ENCODE results near the gene ORM1. TPM values are rescaled to one million over a fixed set of nuclear protein-coding genes. Genes with fewer than 3 reads are reported as not detected.

ORM1 gene
- total RNA-seq, 6 experiments from 2014 or later = 11,577 to 28,471 (median 22,756) TPM

- intact Hi-C loops (cut with DNase I) = no loop called here
- no peak for ATAC-seq
- Histone ChIP-seq H3K27ac (peak overlapping the region; percentile 34 to 82 (median 51)), H3K36me3 (peaks cover 0 to 21% (median 0%) of the 10 kb centered on the region in 4 donors), H3K4me1 (peaks cover 0 to 40% (median 20%) of the 10 kb centered on the region in 4 donors), H3K4me3 (no peak overlapping the region), H3K27me3 (no peaks in the 10 kb centered on the region), H3K9me3 (no peaks in the 10 kb centered on the region)
- DNase-seq = no peak
- WGBS (ENCODE audit: insufficient coverage, low coverage, low lambda C conversion rate, missing lambda C conversion rate) = 60% methylated on average over 1 of the region's 6 CpGs
- TF ChIP-seq CTCF (IDR thresholded peaks at IDR 0.05) (no peak), POLR2A (IDR thresholded peaks at IDR 0.05) (no peak)
These were observed 44.5 kb downstream of the ORM1 start for GRCh38 chr9:114367366-114367765.

- TF ChIP-seq POLR2A (IDR thresholded peaks at IDR 0.05) (no peak), CTCF (IDR thresholded peaks at IDR 0.05) (no peak)
- no peak for ATAC-seq
- H3K27me3 ChIP-seq = no peaks in the 10 kb centered on the region
- intact Hi-C loops (cut with DNase I) = no loop called here
- no peaks in the 10 kb centered on the region for H3K9me3 ChIP-seq
- no peak for DNase-seq
- H3K36me3 ChIP-seq = peaks cover 0 to 14% (median under 1%) of the 10 kb centered on the region in 4 donors
- peak overlapping the region in 2 of 3 donors; percentile 51 to 82 for H3K27ac ChIP-seq
- WGBS (ENCODE audit: insufficient coverage, low coverage, low lambda C conversion rate, missing lambda C conversion rate) = no CpG with 5 or more reads among the region's 14 CpGs
- no peak overlapping the region for H3K4me3 ChIP-seq
- peaks cover 0 to 40% (median 20%) of the 10 kb centered on the region in 4 donors for H3K4me1 ChIP-seq
These were observed 45.1 kb downstream of the ORM1 start for GRCh38 chr9:114367772-114368569.

GRCh38 chr9:114369216-114370130 lies 46.6 kb downstream of the ORM1 start:
- no peak for DNase-seq
- 95% methylated on average over 7 of the region's 9 CpGs for WGBS (ENCODE audit: insufficient coverage, low coverage, low lambda C conversion rate, missing lambda C conversion rate)

More at GRCh38 chr9:114369216-114370130, 46.6 kb downstream of the ORM1 start:
- H3K27me3 ChIP-seq = no peaks in the 10 kb centered on the region
- ATAC-seq = no peak
- no peaks in the 10 kb centered on the region for H3K9me3 ChIP-seq
- no peak overlapping the region for H3K4me3 ChIP-seq
- intact Hi-C loops (cut with DNase I) = no loop called here
- no peak overlapping the region for H3K27ac ChIP-seq
- H3K4me1 ChIP-seq = peaks cover 0 to 26% (median 15%) of the 10 kb centered on the region in 4 donors
- H3K36me3 ChIP-seq = peaks cover 0 to 14% (median under 1%) of the 10 kb centered on the region in 4 donors
- no peak for TF ChIP-seq CTCF (IDR thresholded peaks at IDR 0.05)
- no peak for TF ChIP-seq POLR2A (IDR thresholded peaks at IDR 0.05)

Data from right lobe of liver (tissue), 6 donors.